ENCODE results near the gene ZBTB33.

ZBTB33 gene

GRCh38 chrX:120274145-120274544 is 23.5 kb downstream of the ZBTB33 start (continued):
- TF ChIP-seq ZBTB11 (tag by site-specific recombination; conservative IDR thresholded peaks at IDR 0.05; ENCODE audit: low read depth) (no peak), CTCF (tag by site-specific recombination; IDR thresholded peaks at IDR 0.05) (no peak), PBX3 (CRISPR knock-in tag; IDR thresholded peaks at IDR 0.05) (no peak), ZNF426 (tag by site-specific recombination; IDR thresholded peaks at IDR 0.05) (no peak), ZFP69B (tag by site-specific recombination; IDR thresholded peaks at IDR 0.05) (no peak), ZFHX2 (tag by site-specific recombination; conservative IDR thresholded peaks at IDR 0.05) (no peak), ZNF37A (tag by site-specific recombination; IDR thresholded peaks at IDR 0.05) (no peak), ZNF416 (tag by site-specific recombination; IDR thresholded peaks at IDR 0.05) (no peak), KLF16 (tag by site-specific recombination; IDR thresholded peaks at IDR 0.05) (no peak), ZSCAN23 (tag by site-specific recombination; IDR thresholded peaks at IDR 0.05) (no peak), ZFP41 (tag by site-specific recombination; IDR thresholded peaks at IDR 0.05; ENCODE audit: borderline replicate concordance) (no peak), ZNF350 (tag by site-specific recombination; IDR thresholded peaks at IDR 0.05) (no peak), GLIS2 (tag by site-specific recombination; IDR thresholded peaks at IDR 0.05) (no peak), ZNF549 (tag by site-specific recombination; IDR thresholded peaks at IDR 0.05) (no peak), KLF9 (tag by site-specific recombination; IDR thresholded peaks at IDR 0.05; ENCODE audit: low read depth) (no peak), GLI4 (tag by site-specific recombination; IDR thresholded peaks at IDR 0.05) (no peak)

- Histone ChIP-seq H3K9me3 (ENCODE audit: control insufficient read depth, insufficient read depth, low read depth, low read length) (no peaks in the 10 kb centered on the region), H3K27ac (ENCODE audit: extremely low read depth, low read depth, low read length) (no peak overlapping the region), H3K4me3 (ENCODE audit: low read depth, low read length) (no peak overlapping the region), H3K36me3 (ENCODE audit: control insufficient read depth in 2 of 2, insufficient read depth in 1 of 2, low read length in 2 of 2) (no peaks in the 10 kb centered on the region; a peak in 1 of 3 replicates), H3K4me1 (ENCODE audit: control insufficient read depth, insufficient read depth, low read length) (no peaks in the 10 kb centered on the region)
- CTCF ChIA-PET: no interaction called here
- TF ChIP-seq ZNF175 (tag by site-specific recombination; IDR thresholded peaks at IDR 0.05) (no peak), PATZ1 (tag by site-specific recombination; IDR thresholded peaks at IDR 0.05) (no peak), ZXDB (tag by site-specific recombination; IDR thresholded peaks at IDR 0.05) (no peak), ZNF530 (tag by site-specific recombination; IDR thresholded peaks at IDR 0.05; ENCODE audit: low read depth) (no peak), BCL6B (tag by site-specific recombination; IDR thresholded peaks at IDR 0.05) (no peak), ZNF121 (tag by site-specific recombination; IDR thresholded peaks at IDR 0.05) (no peak), HIC1 (tag by site-specific recombination; IDR thresholded peaks at IDR 0.05) (no peak), ZFP69B (tag by site-specific recombination; IDR thresholded peaks at IDR 0.05) (no peak)
- POLR2A ChIA-PET: no interaction called here
These were observed 24.3 kb downstream of the ZBTB33 start for GRCh38 chrX:120274958-120275357.

Data from HEK293 (cell line).